ENCODE measurements around the gene KIAA0753.
"Not testable (repeated sequence)": the region's sequence is repeated elsewhere in the genome, so short reads cannot be mapped to it uniquely, and the experiment has no call there.

The KIAA0753 gene

GRCh38 chr17:6589266-6589946 lies 51.1 kb downstream of the KIAA0753 start:
- peaks cover 58% of the 10 kb centered on the region for H3K36me3 Mint-ChIP-seq (ENCODE audit: low read depth)
- peaks cover 3% of the 10 kb centered on the region for H3K4me1 Mint-ChIP-seq (ENCODE audit: low read depth)
- DNase-seq (ENCODE audit: low spot score) = no peak
- no peak overlapping the region for H3K4me3 Mint-ChIP-seq
- H3K27ac Mint-ChIP-seq = no peak overlapping the region
- H3K9me3 Mint-ChIP-seq = peaks cover 7% of the 10 kb centered on the region
- H3K27me3 Mint-ChIP-seq (ENCODE audit: low read depth) = no peaks in the 10 kb centered on the region

DNA sequence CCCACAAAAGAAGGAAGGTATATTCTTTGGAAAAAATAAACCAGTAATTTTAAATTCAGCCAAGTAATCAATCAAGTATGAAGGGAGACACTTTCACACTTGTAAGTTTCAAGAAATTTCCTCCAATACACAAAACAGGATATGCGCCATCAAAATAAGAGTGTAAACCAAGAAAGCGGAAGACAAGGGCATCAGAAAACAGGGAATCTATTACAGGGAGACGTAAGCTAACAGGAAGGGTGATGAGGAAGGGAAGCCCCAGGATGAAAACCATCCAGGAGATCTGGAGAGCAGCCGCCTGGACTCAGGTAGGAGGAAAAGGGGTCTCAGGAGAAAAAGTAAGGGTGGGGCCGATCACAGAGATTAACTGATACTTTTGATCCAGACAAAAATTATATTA lies 52.3 kb downstream of the KIAA0753 start:
- peaks cover 3% of the 10 kb centered on the region for H3K4me1 Mint-ChIP-seq (ENCODE audit: low read depth)

DNA sequence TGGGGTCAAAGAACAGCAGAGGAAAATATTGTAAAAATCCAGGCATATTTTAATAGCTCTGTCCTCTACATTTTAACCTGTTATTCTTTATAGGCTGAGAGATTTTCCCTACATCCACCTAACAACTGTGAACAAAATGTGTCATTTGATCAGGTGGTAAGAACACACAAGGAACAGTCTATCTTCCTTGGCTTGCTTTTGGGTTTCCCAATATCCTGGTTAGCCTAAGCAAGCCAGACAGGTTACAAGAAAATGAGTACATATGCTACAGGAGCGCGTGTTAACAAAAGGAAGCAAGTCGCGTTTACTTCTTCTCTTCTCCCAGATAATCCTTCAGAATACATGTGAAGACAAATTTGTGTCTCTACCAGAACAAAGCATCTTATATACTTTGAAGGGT lies 53.2 kb downstream of the KIAA0753 start:
- peaks cover 3% of the 10 kb centered on the region for H3K4me1 Mint-ChIP-seq (ENCODE audit: low read depth)
- H3K4me3 Mint-ChIP-seq = no peak overlapping the region
- H3K27me3 Mint-ChIP-seq (ENCODE audit: low read depth) = no peaks in the 10 kb centered on the region
- DNase-seq (ENCODE audit: low spot score) = no peak
- peaks cover 7% of the 10 kb centered on the region for H3K9me3 Mint-ChIP-seq
- no peak overlapping the region for H3K27ac Mint-ChIP-seq
- peaks cover 63% of the 10 kb centered on the region for H3K36me3 Mint-ChIP-seq (ENCODE audit: low read depth)

More for the DNA sequence above, 52.3 kb downstream of the KIAA0753 start:
- DNase-seq (ENCODE audit: low spot score) = no peak
- no peak overlapping the region for H3K4me3 Mint-ChIP-seq
- H3K9me3 Mint-ChIP-seq = peaks cover 7% of the 10 kb centered on the region
- peaks cover 65% of the 10 kb centered on the region for H3K36me3 Mint-ChIP-seq (ENCODE audit: low read depth)
- no peaks in the 10 kb centered on the region for H3K27me3 Mint-ChIP-seq (ENCODE audit: low read depth)
- no peak overlapping the region for H3K27ac Mint-ChIP-seq

GRCh38 chr17:6583411-6583810 lies 57.1 kb downstream of the KIAA0753 start:
- no peak overlapping the region for H3K4me3 Mint-ChIP-seq
- no peak overlapping the region for H3K27ac Mint-ChIP-seq
- peaks cover 43% of the 10 kb centered on the region for H3K36me3 Mint-ChIP-seq (ENCODE audit: low read depth)
- H3K9me3 Mint-ChIP-seq = peaks cover 7% of the 10 kb centered on the region
- DNase-seq (ENCODE audit: low spot score) = no peak
- H3K27me3 Mint-ChIP-seq (ENCODE audit: low read depth) = no peaks in the 10 kb centered on the region
- no peaks in the 10 kb centered on the region for H3K4me1 Mint-ChIP-seq (ENCODE audit: low read depth)

DNA sequence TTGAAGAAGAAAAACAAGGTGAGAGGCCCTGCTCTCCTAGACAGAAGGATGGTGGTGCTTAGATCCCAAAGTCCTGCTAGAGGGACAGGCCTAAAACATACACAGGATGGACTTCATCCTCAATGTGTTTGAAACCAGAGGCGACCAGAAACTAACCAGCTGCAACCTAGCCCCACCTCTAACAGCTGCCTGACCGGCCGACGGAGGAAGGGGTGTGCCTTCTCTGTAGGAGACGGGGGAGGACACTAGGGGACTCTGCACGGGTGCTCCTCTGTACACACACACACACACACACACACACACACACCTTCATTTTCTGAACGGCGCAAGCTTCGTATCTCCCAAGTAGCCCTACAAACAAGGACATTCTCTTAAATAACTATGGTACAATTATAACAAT lies 59.9 kb downstream of the KIAA0753 start:
- no peak for DNase-seq (ENCODE audit: low spot score)
- H3K36me3 Mint-ChIP-seq (ENCODE audit: low read depth) = peaks cover 34% of the 10 kb centered on the region
- H3K4me1 Mint-ChIP-seq (ENCODE audit: low read depth) = peaks cover 4% of the 10 kb centered on the region
- no peak overlapping the region for H3K4me3 Mint-ChIP-seq
- H3K9me3 Mint-ChIP-seq = peaks cover 1% of the 10 kb centered on the region
- H3K27ac Mint-ChIP-seq = no peak overlapping the region
- H3K27me3 Mint-ChIP-seq (ENCODE audit: low read depth) = no peaks in the 10 kb centered on the region

DNA sequence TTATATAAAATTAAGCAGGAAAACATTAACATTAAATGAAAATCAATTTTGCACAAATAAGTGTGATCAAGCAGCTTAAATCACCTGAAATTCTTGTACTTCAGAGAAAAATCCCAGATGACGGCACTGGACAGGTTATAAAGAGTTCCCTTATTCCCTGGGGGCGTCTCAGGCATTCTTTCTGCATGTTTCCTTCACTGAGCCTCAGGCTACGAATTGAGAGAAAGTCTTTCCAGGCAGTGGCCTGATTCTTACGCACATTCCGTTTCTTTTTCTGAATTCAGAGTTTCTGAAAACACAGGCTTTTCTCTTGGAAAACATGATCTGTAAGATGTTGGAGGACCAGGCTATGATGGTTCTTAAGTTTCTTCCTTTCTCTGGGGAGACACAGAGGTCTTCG lies 62.0 kb downstream of the KIAA0753 start:
- Mint-ChIP-seq H3K36me3 (ENCODE audit: low read depth) (peaks cover 16% of the 10 kb centered on the region), H3K27me3 (ENCODE audit: low read depth) (no peaks in the 10 kb centered on the region), H3K4me3 (no peak overlapping the region), H3K4me1 (ENCODE audit: low read depth) (peaks cover 12% of the 10 kb centered on the region), H3K9me3 (no peaks in the 10 kb centered on the region), H3K27ac (no peak overlapping the region)
- DNase-seq (ENCODE audit: low spot score) = no peak

GRCh38 chr17:6577686-6578263 lies 62.7 kb downstream of the KIAA0753 start:
- peaks cover 12% of the 10 kb centered on the region for H3K4me1 Mint-ChIP-seq (ENCODE audit: low read depth)
- no peaks in the 10 kb centered on the region for H3K9me3 Mint-ChIP-seq
- H3K4me3 Mint-ChIP-seq = no peak overlapping the region
- H3K27ac Mint-ChIP-seq = peak overlapping the region; percentile 32
- H3K36me3 Mint-ChIP-seq (ENCODE audit: low read depth) = peaks cover 12% of the 10 kb centered on the region
- H3K27me3 Mint-ChIP-seq (ENCODE audit: low read depth) = no peaks in the 10 kb centered on the region
- no peak for DNase-seq (ENCODE audit: low spot score)

- Mint-ChIP-seq H3K27me3 (ENCODE audit: low read depth) (no peaks in the 10 kb centered on the region), H3K4me1 (ENCODE audit: low read depth) (peaks cover 12% of the 10 kb centered on the region)
Observed at GRCh38 chr17:6576038-6576785, 64.3 kb downstream of the KIAA0753 start.

DNA sequence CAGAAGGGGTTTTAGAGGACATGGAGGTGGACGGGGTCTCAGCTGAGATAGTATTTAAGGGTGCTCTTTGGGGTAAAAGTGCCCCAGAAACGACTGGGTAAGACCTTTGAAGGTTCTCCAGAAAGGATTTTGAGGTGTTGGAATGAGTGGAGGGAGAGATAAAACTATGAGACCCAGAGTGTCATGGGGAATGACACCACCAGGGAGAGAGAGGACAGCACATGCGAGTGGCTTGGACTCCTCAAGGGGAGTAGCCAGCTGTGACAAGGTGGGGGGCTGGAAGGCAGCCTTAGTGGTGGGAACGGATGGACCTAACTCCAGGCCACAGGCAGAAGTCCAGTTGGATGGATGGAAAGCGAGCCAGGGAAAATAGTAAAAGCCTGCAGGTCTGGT lies 64.9 kb downstream of the KIAA0753 start:
- H3K9me3 Mint-ChIP-seq = no peaks in the 10 kb centered on the region
- peaks cover 12% of the 10 kb centered on the region for H3K4me1 Mint-ChIP-seq (ENCODE audit: low read depth)
- H3K4me3 Mint-ChIP-seq = peak overlapping the region; percentile 53
- H3K27me3 Mint-ChIP-seq (ENCODE audit: low read depth) = no peaks in the 10 kb centered on the region
- H3K27ac Mint-ChIP-seq = peak overlapping the region; percentile 77
- H3K36me3 Mint-ChIP-seq (ENCODE audit: low read depth) = peaks cover 10% of the 10 kb centered on the region
- DNase-seq (ENCODE audit: low spot score) = no peak

More at GRCh38 chr17:6576038-6576785, 64.3 kb downstream of the KIAA0753 start:
- DNase-seq (ENCODE audit: low spot score) = no peak
- H3K27ac Mint-ChIP-seq = peak overlapping the region; percentile 77
- no peak overlapping the region for H3K4me3 Mint-ChIP-seq
- H3K9me3 Mint-ChIP-seq = no peaks in the 10 kb centered on the region
- peaks cover 10% of the 10 kb centered on the region for H3K36me3 Mint-ChIP-seq (ENCODE audit: low read depth)

DNA sequence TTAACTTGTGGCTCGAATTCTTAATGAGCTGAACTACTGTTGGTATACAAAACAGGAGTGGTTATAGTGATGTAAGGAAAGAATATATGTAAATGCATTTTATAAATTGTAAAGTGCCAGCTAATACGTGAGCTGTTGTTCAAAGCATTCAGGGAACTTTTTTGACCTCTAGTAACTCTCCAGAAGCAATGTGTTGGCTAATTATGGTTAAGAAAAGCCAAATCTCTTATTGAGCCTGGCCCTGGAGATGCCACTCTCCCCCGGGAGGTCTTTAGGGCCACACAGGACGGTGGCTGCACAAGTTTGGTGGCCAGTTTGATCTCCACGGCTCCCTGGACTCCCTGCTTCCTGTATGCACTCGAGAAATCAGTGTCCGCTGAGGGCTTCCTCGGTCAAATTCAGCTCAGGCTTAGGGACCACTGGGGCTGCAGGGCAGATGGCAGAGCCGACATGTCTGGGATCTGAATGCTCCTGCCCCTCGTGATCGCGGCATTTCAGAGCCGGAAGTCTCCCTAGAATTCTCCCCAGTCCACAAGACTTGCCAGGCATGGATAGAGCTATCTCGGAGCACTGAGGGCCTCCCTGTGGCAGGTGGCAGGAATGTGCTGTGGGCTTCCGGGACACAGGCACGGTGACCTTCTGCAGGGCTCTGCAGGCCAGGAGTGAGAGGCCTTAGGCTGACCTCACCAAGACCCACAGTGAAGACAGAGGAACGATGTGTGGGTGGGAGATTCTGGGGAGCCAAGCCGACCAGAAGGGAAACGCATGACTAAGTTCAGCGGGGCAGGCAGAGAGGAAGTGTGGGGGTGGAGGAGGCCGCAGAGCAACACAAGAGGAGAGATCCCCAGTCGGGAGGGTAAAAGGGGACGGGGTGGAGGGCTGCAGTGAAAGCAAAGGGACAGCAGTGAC lies 65.6 kb downstream of the KIAA0753 start:
- H3K27ac Mint-ChIP-seq = peak overlapping the region; percentile 77
- DNase-seq (ENCODE audit: low spot score) = peak; percentile 76
- peaks cover 12% of the 10 kb centered on the region for H3K4me1 Mint-ChIP-seq (ENCODE audit: low read depth)
- peaks cover 10% of the 10 kb centered on the region for H3K36me3 Mint-ChIP-seq (ENCODE audit: low read depth)
- peak overlapping the region; percentile 53 for H3K4me3 Mint-ChIP-seq
- no peaks in the 10 kb centered on the region for H3K27me3 Mint-ChIP-seq (ENCODE audit: low read depth)
- no peaks in the 10 kb centered on the region for H3K9me3 Mint-ChIP-seq

DNA sequence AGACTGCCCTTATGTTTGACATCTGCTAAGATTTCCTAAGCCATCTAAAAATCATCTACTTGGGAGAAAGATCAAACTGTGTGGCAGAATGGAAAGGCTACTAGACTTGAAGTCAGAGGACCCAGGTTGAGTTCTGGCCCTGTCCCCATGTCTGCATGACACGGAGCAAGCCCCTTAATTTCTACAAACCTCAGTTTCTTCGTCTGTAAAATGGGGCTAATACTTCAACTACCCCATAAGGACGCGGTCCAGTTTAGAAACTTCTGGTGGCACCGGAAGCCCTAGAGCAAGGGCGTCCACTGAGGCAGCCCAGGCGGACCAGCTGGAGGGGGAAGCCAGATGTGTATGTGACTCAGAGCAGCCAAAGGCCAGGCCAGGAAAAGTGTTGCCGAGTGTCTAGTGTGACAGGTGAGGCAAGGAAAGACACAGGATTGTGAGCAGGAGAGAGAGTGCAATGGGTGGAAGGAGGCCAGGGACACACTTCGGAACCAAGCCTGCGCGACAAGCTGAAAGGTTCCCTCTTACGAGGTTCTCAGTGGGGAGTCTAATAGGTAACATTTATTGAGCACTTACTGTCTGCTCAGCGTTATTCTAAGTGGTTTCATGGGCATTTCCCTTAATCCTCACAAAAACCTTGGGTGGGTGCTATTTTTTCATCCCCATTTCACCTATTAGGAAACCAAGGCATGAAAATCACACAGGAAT lies 66.4 kb downstream of the KIAA0753 start:
- no peak for DNase-seq (ENCODE audit: low spot score)
- peaks cover 12% of the 10 kb centered on the region for H3K4me1 Mint-ChIP-seq (ENCODE audit: low read depth)
- H3K27me3 Mint-ChIP-seq (ENCODE audit: low read depth) = no peaks in the 10 kb centered on the region
- H3K36me3 Mint-ChIP-seq (ENCODE audit: low read depth) = peaks cover 10% of the 10 kb centered on the region
- no peak overlapping the region for H3K4me3 Mint-ChIP-seq
- no peak overlapping the region for H3K27ac Mint-ChIP-seq
- no peaks in the 10 kb centered on the region for H3K9me3 Mint-ChIP-seq

GRCh38 chr17:6573495-6573894 lies 67.0 kb downstream of the KIAA0753 start:
- H3K36me3 Mint-ChIP-seq (ENCODE audit: low read depth); DNase-seq (ENCODE audit: low spot score); H3K9me3 Mint-ChIP-seq; H3K4me3 Mint-ChIP-seq; H3K27ac Mint-ChIP-seq; H3K27me3 Mint-ChIP-seq (ENCODE audit: low read depth): not testable (repeated sequence)
- H3K4me1 Mint-ChIP-seq (ENCODE audit: low read depth) = peaks cover 12% of the 10 kb centered on the region

- Mint-ChIP-seq H3K4me3 (no peak overlapping the region), H3K36me3 (ENCODE audit: low read depth) (peaks cover 8% of the 10 kb centered on the region), H3K27ac (no peak overlapping the region), H3K4me1 (ENCODE audit: low read depth) (peaks cover 12% of the 10 kb centered on the region), H3K9me3 (no peaks in the 10 kb centered on the region), H3K27me3 (ENCODE audit: low read depth) (no peaks in the 10 kb centered on the region)
- DNase-seq (ENCODE audit: low spot score) = no peak
Observed at GRCh38 chr17:6572972-6573370, 67.5 kb downstream of the KIAA0753 start.
